Measurements from ENCODE around the gene NPAS2.

NPAS2 gene

DNA sequence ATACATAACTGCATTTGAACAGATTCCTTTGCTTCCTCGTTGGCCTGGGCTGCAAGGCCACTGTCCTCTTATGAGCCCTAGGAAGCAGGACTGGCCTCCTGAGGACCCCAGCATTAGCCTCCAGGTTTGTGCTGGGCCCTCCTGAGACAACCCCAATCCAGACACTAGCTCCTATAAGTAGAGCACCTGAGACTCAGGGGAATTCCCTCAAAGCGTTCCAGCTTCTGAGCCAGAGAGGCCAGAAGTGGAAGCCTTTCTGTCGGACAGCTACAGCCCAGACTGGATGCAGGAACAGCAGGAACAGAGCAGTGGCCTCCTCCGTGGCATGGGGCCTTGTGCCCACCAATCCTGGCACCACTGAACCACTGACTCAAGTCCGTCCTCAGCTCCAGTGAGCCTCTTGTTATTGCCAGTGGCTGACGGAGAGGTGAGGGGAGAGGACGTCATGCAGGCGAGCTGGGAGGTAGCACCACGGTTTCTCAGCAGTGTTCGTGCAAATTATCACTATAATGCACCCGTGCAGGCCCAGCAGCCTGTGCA, 67.2 kb downstream of the NPAS2 start:
- no peak for DNase-seq

DNA sequence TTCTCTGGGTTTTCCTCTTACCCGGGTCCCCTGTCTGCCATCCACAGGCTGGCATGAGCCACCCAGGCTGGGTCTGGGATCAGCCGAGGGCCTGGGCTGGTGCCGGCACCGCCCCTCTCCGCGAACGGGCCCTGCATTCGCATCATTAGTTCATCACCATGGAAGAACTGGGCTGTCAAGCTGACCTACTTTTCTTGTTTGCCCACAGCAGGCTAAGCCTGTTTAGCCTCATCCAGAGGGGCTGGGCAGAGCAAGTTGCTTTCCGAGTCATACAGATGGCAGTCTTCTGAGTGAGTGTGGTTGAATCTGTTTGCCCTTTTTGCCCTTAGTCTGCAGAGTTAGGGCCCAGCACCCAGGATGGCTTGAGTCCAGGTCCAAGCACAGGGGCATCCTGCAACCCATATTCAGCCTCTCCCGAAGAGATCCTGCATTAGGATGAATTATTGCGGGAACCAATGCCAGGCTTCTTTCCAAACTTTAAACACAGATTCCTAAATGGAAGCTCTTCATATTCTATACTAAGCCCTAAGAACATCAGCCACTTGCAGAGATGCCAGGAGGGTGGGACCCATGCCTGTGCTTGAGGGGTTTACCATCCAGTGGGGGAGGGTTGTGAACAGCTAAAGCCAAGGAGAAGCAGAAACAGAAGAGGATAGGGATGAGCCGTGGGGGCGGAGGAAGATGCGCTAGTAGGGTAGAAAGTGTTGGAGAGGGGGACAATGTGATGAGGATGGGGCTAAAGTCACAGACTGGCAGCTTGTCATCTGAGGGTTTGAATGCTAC, 68.0 kb downstream of the NPAS2 start:
- no peak for DNase-seq

DNA sequence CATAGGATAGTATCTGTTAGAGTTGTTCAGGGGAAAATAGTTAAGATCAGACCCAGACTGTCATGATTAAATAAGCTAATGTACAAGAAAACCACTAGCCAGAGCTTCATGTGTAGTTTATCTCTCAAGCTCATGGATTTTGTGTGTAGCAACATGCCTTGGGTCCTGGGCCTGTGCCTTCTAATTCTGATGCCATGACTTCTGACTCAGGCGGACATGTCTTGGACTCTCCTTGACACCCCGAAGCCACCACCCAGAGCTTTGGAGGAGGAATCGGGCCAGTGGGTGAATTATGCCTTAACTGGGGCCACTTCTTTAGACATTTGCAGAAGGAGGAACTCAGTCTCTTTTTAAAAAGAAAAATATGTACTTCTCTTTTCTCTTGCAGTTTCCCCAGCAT, 68.7 kb downstream of the NPAS2 start:
- no peak for DNase-seq

DNA sequence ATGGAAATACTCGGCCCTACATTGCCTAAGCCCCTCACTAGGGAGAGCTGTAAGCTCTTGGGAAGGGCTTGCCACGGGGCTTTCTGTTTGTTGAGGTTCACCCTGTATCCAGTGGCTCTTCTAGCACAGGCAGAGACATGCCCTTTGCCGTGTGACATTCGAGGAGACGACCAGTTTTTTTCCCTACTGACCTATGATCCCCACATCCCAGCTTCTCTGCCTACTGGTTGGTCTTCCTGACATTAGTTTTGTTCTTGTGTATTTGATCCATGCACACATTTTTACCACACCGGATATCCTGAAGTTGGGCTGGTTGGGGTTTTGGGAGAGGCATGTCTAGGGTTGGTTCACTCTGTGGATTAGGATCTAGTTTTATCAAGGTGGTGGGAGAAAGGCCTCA, 69.3 kb downstream of the NPAS2 start:
- no peak for DNase-seq

DNA sequence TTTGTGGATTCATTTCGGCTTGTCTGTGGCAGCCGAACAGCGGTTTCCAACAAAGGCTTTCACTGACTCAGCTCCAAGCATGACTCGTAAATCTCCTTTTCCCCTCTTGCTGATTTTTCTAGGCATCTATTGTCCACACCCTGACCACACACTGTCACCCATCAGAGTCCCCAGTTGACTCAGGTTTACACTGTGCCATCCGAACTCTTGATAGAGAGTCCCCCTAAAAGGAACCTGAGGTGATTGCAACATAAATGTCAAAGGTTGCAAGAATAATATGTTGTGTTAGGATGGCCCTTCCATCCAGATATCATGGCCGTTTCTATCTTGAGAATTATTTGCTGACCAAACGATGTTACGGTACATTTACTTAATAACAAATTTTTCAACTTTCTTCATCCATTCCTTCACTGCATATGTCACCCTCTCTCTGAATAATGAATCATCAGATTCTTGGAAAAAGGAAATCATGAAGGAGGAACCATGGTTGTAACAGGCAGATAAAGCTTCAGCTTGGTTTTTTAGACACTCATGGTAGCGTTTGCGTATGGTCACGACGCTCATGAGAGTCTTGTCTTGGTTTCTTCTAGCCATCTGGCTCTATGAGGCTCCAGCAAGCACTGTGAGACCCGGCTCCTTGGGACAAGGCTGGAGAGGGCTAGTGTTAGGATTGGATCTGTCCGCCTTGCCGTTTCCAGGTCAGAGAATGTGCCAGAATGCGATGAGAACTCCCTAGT, 72.1 kb downstream of the NPAS2 start:
- peak; percentile 84 for DNase-seq

DNA sequence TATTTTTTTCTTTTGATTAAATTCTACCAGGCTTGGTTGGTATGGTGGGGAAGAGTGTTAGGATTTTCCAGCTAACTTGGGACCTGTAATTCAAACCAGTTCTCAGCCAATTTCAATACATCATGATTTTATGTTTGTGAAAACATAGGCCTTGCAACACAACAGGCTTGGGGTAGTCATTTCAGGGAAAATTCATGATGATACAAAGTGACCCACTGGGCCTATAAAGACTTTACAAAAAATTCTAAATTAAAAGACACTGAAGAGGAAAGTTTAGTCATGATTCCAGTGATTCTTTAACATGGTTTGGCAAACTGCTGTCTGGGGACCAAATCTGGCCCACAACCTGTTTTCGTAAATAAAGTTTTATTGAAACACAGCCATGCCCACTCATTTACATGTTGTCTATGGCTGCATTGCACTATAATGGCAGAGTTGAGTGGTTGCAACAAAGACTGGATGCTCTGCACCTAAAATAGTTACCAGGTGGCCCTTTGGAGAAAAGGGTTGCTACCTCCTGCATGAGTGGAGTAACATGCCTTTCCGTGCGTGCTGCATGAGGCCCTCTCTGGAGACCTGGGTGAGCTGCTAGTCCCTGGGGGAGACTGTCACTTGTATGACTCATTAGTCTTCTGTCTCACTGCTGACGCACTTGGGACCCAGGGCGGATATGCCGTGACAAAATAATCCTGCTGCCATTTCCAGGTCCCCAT, 73.6 kb downstream of the NPAS2 start:
- DNase-seq = peak; percentile 90

DNA sequence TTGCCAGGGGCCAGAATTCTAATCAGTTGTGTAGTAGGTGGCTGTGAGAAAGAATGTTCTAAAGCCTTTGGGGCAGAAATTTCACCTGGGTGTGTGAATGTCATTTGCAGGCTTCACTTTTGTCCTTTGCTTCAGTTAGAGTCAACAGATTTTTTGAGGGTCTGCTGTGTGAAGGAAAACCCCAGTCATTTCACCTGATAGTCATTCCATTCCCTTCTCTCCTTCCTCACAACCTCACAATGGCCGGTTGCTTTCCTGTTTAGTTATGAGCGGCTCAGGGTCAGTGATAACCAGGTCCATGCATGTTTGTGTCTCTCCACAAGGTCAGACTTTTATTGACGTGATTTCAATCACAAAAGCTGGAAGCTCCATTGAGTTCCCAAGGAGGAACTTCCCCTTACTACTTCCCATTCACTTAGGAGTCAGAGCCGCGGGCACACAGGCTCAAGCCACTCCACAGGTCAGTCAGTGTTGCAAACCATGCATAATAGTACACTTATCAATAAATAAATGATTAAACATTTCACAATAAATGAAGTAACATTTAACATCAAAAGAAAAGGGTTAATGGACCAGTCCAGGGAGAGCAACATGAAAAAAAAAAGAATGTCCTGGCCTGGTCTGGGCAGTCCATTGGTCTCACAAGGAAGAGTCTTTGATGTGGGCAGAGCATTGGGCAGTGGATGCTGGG, 74.3 kb downstream of the NPAS2 start:
- no peak for DNase-seq

DNA sequence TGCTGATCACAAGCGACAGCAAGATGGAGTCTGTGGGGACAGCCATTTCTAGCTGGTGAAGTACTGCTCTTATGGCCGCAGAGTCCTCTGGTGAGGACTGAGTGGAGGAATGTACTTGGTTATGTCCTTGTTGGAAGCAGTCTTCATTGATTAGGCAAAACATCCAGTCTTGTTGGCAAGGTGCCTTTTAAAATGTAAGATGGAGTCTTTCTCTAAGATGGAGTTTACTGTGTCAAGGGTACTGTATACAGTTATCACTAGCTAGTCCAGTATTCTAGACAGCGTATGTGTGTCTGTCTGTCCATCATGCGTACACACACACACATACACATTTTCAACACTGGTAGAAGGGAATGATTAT, 74.8 kb downstream of the NPAS2 start:
- DNase-seq = no peak

DNA sequence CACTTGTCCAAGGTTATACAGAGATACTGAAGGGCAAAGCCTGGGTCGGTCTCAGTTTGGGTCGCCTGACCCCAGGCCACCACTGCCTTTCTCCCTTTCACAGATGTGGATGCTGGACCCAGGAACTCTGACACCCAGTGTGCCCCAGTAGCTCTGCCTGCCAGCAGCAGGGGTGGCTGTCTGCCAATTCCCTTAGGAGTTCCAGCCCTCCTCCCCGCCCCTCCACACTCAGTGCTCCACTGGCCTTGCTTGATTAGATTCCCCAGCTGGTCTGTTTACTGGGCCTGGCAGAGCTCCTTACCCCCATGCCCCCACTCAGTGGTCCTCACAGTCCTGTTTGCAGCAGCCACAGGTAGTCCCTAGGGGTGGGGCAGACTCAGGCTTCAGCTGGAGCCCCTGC, 75.5 kb downstream of the NPAS2 start:
- DNase-seq = no peak

DNA sequence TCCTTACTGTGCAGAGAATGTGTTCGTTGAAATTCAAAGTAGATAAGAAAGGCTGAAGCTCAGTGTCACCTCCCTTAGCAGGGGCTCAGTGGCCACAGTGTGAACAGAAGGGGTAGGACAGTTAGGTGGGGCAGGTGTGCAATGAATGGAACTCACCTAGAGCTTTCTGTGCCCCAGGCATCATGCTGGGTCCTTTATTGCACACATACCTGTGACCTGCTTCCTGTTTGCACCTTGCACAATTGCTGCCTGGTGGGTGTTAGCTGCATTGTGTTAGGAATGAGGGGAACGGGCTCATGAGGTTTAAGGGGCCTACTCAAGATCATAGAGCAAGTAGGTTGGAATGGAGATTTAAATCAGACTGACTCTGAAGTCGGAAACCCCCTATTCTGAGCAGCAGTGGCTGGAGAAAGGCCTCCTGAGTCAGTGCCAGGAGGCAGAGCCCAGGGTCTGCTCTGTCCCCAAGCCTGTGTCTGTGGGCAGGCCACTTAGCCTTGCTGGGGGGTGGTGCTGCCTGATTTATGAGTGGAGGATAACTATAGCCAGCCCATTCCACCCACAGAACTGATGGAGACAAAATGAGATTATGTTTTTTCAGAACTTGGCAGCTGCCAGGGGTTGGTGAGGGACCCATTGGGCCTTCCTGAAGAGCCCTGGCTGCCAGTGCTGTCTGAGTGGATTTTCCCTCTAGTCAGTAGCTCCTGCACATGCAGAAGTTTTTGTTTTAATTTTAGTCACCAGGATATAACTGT, 76.2 kb downstream of the NPAS2 start:
- no peak for DNase-seq

DNA sequence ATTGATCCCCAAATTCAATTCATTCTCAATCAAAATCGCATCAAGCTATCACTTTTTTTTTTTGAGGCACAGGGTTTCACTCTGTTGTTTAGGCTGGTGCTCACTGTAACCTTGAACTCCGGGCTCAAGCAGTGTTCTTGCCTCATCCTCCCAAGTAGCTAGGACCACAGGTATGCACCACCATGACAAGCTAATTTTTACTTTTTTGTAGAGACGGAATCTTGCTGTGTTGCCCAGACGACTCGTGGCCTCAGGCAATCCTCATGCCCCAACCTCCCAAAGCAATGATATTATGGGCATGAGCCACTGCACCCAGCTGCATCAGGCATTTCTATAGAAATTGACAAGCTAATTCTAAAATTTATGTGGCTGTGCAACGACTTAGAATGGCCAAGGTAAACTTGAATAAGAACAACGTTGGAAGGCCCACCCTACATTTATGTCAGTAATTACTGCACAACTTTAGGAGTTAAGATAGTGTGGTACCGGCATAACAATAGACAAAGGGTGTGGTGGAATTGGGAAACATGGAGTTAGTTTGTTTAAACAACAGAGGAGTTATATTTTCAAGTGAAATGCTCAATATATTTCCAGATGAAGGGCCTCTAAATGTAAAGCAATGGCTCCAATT, 78.2 kb downstream of the NPAS2 start:
- DNase-seq = no peak

DNA sequence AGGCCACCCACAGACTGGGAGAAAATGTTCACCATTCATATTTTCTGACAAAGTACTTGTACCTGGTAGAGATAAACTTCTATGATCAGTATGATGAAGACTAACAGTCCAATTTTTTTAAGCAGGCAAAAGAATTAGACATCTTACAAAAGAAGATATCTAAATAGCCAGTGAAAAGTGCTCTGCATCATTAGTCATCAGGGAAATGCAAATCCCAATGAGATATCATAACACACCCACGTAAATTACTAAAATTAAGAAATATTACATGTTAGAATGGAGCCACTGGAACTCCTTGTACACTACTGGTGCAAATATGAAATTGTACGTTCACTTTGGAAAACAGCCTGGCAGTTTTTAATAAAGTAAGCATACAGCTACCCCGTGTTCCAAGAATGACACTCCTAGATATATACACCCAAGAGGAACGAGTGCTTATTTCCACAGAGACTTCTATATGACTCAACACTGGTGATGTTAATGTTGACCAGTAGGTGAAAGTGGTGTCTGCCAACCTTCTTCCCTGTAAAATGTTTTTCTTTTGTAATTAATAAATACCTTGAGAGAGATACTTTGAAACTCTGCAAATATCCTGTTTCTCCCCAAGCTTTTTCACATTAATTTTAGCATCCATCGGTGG, 80.3 kb downstream of the NPAS2 start:
- no peak for DNase-seq

DNA sequence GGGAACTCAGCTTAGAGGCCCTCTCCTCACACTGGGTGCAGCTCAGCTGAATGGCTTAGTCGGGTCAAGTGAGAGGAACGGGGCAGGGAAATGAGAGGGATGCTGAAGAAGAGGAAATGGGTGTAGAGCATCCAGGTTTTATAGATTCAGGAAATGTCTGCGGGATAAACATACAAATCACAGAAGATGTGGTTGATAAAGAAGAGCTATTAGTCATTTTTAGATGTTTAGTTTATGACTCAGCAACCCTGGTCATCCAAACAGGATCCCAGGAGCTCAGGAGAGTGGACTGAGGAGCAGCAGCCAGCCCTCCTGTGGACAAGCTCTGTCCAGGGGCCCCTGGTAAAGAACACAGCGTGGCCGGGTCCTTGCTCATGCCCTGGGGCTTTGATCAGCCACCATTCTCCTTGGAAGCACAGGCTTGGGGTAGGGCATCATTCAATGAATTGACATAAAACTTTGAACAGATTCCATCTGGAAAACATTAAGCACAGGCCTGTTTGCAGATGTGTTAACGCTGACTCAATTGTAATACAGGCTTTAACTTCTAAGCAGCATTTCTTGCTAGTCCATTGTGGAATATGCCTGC, 83.0 kb downstream of the NPAS2 start:
- peak; percentile 98 for DNase-seq

DNA sequence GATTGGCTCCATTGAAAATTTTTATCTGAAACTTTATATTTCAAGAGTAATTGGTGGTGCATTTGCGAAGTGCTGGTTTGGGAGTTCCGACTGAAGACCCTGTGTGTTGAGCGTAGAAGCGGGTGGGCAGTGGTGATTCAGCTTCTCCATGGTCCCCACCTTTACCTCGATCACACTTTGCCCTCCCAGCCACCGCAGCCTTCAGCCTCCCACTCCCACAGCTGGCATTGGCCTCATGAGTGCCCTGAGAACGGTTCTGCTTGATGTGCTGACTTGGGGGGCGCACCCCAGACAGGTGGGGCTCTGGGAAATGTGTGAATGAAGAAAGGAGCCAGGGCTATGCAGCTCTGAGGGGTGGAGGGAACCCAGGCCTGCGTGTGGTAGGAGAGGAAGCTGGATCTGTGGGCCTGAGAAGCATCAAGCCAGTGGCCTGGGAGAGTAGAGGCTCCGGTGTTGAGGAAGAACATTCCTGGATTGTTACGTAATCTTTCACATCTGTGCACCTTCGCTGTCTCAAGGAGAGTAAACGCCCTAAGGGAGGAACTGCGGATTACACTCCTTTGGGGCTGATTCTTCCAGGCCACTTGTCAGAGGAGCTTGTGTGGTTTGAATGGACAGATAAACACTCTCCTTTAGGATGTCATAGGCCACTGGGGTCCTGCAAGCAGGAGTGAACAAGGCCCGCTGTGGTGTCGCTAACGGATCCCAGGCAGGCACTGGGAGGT, 83.8 kb downstream of the NPAS2 start:
- no peak for DNase-seq

DNA sequence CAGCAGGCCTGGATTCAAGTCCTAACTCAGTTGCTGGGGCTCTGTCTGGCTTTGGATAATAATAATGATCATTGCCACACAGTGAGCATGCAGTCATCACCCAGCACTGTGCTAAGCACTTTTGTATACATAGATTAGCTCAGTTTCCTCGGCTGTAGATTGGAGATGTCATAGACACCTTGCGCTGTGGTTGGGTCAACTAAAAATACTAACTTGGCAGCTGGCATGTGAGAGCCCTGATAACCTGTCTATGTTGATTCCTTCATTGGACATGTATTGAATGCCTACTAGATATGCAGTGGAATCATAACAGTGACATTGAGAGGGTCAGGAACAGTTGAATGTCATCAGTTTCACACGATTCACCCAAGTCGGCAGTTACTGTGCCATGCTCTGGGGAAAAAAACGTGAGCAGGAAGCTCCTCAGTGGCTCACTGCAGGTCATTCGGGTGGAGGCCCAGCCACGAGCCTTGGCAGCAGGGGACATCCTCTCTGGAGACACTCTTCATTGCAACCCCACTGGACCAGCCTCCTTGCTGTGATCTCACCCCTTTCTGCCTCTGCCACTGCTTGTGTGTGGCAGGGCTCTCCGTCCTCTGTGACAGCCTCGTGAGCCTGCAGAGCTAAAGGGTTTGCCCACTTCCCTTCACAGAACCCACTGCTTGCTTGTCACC, 85.3 kb downstream of the NPAS2 start:
- DNase-seq = no peak

DNA sequence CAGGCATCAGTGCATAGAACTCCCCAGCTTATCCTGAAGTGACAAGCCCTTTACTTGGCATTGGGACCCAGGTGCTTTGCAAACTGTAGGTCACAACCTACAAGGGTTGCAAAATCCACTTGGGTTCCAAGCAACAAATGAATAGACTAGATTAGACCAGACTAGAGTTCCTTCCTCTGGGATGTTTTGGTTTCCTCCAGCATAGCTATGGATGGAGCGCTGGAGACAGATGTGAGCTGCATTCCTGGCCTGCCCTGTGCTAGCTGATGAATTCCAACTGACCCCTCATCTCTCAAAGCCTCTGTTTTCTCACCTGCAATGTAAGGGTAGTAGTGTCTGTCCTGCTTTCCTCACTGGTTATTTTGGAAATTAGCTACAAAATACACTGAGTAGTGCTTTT, 86.2 kb downstream of the NPAS2 start:
- no peak for DNase-seq

DNA sequence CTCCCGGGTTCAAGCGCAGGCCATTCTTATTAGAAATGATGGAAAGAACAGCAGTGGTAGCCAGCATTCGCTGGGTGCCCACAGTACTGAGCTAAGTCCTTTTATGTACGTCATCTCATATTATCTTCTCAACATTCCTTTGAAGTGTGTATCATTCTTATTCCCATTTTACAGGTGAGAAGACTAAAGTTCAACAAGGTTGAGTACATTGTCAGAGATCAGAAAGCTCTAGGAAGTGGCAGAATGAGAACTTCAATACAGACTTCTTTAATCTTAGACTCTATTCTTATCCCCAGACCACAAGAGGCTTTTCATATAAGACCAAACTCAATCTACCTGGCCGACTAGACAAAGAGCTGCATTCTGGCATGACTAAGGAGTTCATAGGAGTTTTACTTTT, 86.7 kb downstream of the NPAS2 start:
- no peak for DNase-seq

DNA sequence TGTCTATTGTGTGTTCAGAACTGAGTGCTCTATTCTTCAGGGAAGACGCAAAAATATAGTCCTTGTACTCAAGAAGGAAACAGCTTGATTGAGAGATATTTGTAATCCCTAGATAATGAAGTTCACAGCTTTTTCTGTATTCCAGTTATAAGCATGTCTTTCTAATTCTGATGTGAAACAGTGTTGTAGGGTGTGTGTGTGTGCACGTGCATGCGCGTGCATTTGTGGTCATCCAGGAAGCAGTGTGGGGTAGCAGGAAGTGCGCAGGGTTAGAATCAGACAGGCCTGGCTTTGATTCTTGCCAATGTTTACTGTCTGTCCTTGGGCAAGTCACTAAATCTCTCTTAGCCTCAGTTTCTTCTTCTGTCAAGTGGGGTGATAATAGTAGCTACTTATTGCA, 87.9 kb downstream of the NPAS2 start:
- DNase-seq = no peak

DNA sequence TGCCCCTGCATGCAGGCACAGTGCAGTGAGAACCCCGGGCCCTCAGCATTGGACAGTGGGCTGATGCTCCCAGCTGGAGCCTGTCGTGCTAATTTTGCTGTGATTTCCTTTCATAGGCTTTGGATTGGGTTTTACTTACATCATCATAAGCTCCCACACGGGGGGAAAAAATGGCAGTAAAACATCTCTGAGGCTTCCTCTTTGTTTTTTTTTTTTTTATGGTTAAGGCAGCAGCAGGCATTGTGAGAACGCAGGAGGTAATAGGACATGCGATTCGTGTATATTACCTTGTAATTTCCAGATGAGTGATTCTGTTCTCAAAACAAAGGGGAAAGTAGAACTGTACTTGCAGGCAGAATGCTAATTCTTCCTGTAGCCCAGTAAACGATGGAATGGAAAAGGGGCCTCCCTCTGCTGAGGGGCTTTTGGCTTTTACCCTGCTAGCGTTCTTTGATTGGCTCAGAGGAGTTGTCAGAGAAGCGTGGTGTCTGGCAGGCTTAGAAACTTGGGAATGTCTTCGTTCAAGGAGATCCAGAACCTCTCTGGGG, 89.7 kb downstream of the NPAS2 start:
- no peak for DNase-seq

All from fibroblast of skin of back (primary cell).